HFFc6 (cell line): Measurements from ENCODE around the gene ADK. TPM values are rescaled to one million over a fixed set of nuclear protein-coding genes. Genes with fewer than 3 reads are reported as not detected.

ENCODE experiments used
- DNase-seq: peaks from one replicate; pipeline ENCODE4 v3.0.0-alpha.2; 2018
- H3K27ac Mint-ChIP-seq: 2 replicates; pipeline ENCODE4 v1.8.0; 2020; ENCODE audit warnings: mild to moderate bottlenecking, mixed read lengths
- H3K27me3 Mint-ChIP-seq: 2 replicates; pipeline ENCODE4 v1.8.0; 2021; ENCODE audit warnings: mild to moderate bottlenecking, moderate library complexity, mixed read lengths; ENCODE audit not compliant: insufficient read depth
- H3K36me3 Mint-ChIP-seq: 2 replicates; pipeline ENCODE4 v1.8.0; 2021; ENCODE audit warnings: low read depth, mixed read lengths
- H3K4me1 Mint-ChIP-seq: 2 replicates; pipeline ENCODE4 v1.8.0; 2020; ENCODE audit warnings: low read depth, mixed read lengths
- H3K4me3 Mint-ChIP-seq: 2 replicates; pipeline ENCODE4 v1.8.0; 2020; ENCODE audit warnings: mild to moderate bottlenecking, moderate library complexity, mixed read lengths
- H3K9me3 Mint-ChIP-seq: 2 replicates; pipeline ENCODE4 v1.8.0; 2020; ENCODE audit warnings: mild to moderate bottlenecking, mixed read lengths
- total RNA-seq, 6 experiments: library from RNA; stranded (reverse); fragmentation: NEBNext Ultra II Directional; extraction: Animal tissue kit (Norgen Biotek cat#: 25700); gene quantifications; 2 replicates in 1 of 6; 3 replicates in 5 of 6; pipeline ENCODE4 v1.2.3, GENCODE V29; 2021
- TF ChIP-seq, protein P1 (sequence below): fragments of 200-600 bp; sonication (generic); IDR thresholded peaks from 2 replicates; pipeline ENCODE4 v1.5.0; 2021; ENCODE audit warnings: antibody characterized with exemption, mild to moderate bottlenecking

ADK gene
- total RNA-seq, 6 experiments from 2014 or later: 74.1 to 97.6 (median 86.0) TPM

DNA sequence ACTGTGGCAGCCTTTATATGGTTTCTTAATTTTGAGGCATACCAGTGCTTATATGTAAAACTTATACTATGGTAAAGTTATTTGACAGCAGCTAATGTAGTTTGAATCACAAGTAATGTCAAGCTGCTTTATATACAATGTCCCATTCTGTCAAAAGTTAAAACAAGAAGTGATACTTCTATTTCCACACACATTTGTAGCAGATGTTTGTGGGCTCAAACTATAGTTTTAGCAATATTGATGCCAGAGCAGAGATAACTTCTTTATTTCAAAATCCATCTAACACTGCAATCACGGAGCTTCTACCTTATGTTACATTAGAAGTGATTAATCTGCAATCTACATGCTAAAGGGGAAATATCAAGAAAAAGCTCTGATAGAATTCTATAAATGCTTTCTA lies 149.6 kb downstream of the ADK start:
- no peak for DNase-seq
- H3K36me3 Mint-ChIP-seq: peaks cover 6% of the 10 kb centered on the region
- 0 out of 2 replicates have a peak overlapping the region, but pooled peaks have one; percentile 31 for H3K27ac Mint-ChIP-seq
- peaks cover 4% of the 10 kb centered on the region; the same call in 1 of the 2 replicates for H3K27me3 Mint-ChIP-seq
- TF ChIP-seq, protein P1, sequence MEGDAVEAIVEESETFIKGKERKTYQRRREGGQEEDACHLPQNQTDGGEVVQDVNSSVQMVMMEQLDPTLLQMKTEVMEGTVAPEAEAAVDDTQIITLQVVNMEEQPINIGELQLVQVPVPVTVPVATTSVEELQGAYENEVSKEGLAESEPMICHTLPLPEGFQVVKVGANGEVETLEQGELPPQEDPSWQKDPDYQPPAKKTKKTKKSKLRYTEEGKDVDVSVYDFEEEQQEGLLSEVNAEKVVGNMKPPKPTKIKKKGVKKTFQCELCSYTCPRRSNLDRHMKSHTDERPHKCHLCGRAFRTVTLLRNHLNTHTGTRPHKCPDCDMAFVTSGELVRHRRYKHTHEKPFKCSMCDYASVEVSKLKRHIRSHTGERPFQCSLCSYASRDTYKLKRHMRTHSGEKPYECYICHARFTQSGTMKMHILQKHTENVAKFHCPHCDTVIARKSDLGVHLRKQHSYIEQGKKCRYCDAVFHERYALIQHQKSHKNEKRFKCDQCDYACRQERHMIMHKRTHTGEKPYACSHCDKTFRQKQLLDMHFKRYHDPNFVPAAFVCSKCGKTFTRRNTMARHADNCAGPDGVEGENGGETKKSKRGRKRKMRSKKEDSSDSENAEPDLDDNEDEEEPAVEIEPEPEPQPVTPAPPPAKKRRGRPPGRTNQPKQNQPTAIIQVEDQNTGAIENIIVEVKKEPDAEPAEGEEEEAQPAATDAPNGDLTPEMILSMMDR: no peak
- H3K4me1 Mint-ChIP-seq: peaks cover 17% of the 10 kb centered on the region
- H3K9me3 Mint-ChIP-seq: no peaks in the 10 kb centered on the region
- H3K4me3 Mint-ChIP-seq: no peak overlapping the region

DNA sequence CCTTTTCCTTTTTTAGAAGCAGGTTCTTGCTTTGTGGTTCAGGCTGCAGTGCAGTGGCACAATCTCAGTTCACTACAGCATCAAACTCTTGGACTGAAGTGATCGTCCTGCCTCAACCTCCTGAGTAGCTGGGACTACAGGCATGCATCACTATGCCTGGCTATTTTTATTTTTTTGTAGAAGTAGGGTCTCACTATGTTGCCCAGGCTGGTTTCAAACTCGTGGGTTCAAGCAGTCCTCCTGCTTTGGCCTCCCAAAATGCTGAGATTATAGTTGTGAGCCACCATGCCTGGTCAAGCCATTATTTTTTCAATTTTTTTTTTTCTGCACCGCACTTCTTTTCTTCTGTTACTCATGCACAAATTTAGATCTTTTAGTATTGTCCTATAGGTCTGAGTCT lies 154.7 kb downstream of the ADK start:
- no peak for DNase-seq
- Mint-ChIP-seq H3K9me3 (no peaks in the 10 kb centered on the region), H3K27me3 (no peaks in the 10 kb centered on the region; the same call in 1 of the 2 replicates), H3K36me3 (no peaks in the 10 kb centered on the region), H3K4me1 (peaks cover 31% of the 10 kb centered on the region), H3K27ac (no peak overlapping the region), H3K4me3 (no peak overlapping the region)
- TF ChIP-seq, protein P1: no peak

DNA sequence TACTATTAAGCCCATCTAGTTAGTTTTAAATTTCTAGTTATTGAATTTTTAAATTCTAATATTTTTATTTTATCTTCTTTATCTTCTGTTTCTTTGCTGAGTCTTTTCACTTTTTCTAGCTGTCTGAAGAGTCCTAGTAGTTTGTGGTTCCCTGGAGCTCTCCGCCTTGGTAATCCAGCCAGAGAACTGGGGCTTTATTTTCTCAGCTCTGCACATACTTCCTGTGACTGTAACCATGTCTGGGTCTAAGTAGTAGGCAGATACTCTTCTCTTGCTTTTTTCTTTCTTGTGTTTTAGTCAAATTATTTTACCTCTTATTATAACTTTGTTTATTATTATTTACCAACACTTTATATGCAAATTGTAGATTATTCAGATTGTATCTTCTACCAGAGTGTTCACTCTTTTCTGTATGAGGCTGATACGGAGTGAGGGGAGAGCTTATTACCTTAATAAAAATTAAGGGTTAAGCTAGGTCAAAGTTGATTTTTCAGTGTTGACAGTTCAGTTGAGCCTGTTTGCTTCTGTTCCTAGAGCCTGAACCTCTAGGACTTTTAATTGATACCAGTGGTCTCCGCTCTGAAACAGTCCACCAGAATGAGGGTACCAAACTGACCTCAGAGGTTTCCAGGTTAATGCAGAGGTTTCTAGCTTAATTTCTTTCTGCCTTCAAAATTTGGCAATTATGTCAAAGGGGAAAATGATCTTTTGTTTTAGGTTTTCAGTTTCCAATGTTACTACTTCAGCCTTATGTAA lies 155.4 kb downstream of the ADK start:
- peaks cover 34% of the 10 kb centered on the region for H3K4me1 Mint-ChIP-seq
- no peaks in the 10 kb centered on the region for H3K36me3 Mint-ChIP-seq
- TF ChIP-seq, protein P1: no peak
- no peak overlapping the region for H3K4me3 Mint-ChIP-seq
- no peak for DNase-seq
- no peaks in the 10 kb centered on the region for H3K9me3 Mint-ChIP-seq
- no peak overlapping the region for H3K27ac Mint-ChIP-seq
- no peaks in the 10 kb centered on the region; the same call in 1 of the 2 replicates for H3K27me3 Mint-ChIP-seq

DNA sequence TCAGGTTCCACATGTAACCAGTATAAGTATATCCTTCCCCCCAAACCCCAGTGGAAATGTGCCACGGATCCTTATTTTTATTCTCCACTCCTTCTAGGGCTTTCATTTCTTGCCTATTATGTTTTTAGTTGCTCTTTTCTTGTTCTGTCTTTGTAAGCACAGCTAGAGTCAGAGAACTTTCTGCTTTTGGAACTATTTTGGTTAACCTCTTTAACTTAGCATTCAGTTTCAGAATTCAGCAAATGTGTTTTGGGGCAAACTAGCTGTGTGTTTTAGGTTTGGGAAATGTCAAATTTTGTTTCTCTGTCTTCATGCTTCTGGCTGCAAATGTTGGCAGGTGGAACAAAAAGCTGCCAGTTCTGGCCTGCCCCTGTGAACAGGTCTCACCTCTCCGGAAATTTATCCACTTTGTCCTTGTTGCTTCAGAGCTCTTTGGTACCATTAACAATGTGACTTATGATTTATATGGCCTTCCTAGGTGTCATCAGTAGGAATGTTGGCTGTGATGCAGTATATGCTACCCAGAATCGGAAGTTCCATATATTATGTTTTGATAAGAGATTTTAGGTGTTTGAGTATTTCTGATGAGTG lies 156.1 kb downstream of the ADK start:
- no peak overlapping the region for H3K27ac Mint-ChIP-seq
- H3K9me3 Mint-ChIP-seq: no peaks in the 10 kb centered on the region
- no peak for DNase-seq
- no peaks in the 10 kb centered on the region for H3K36me3 Mint-ChIP-seq
- TF ChIP-seq, protein P1: no peak
- H3K4me1 Mint-ChIP-seq: peaks cover 34% of the 10 kb centered on the region
- H3K27me3 Mint-ChIP-seq: no peaks in the 10 kb centered on the region; the same call in 1 of the 2 replicates
- no peak overlapping the region for H3K4me3 Mint-ChIP-seq

DNA sequence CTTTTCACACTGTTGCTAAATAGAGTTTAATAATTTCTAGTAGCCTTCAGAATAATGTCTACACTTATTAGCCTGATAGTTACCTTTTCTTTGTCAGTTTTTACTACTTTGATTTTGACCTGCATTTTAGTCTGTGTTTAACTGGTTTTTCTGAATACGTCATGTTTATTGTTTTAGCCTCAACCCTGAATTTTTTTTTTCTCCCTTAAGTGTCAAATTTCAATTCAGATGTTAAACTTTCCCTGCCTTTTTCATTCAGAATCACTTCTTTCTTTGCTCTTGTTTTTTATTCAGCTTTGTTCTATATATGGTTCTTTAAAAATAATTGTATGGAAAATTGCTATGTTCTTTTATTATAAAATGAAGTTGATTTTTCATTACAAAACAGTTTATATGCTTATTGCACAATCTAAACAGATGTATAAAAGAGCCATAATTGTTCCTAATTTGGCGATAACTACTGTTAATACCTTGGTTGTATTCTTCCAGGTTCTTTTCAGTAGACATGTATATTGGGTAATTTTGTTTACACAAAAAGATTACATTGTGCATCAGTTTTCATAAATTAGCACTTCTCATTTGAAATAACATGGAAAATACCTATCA lies 159.7 kb downstream of the ADK start:
- H3K27me3 Mint-ChIP-seq: no peaks in the 10 kb centered on the region; the same call in 1 of the 2 replicates
- H3K4me1 Mint-ChIP-seq: peaks cover 48% of the 10 kb centered on the region
- H3K4me3 Mint-ChIP-seq: no peak overlapping the region
- no peak for DNase-seq
- no peaks in the 10 kb centered on the region for H3K36me3 Mint-ChIP-seq
- TF ChIP-seq, protein P1: no peak
- H3K9me3 Mint-ChIP-seq: no peaks in the 10 kb centered on the region
- H3K27ac Mint-ChIP-seq: no peak overlapping the region
